Measurements from ENCODE around the gene SOX6. TPM values are rescaled to one million over a fixed set of nuclear protein-coding genes. Genes with fewer than 3 reads are reported as not detected.

Gene SOX6
- total RNA-seq, 2 donors from 2014 or later = not detected

GRCh38 chr11:16195651-16196050, 160.7 kb downstream of the SOX6 start:
- Mint-ChIP-seq H3K27ac (no peak overlapping the region), H3K36me3 (no peaks in the 10 kb centered on the region), H3K9me3 (peaks cover 0 to 5% of the 10 kb centered on the region in 2 donors)
- ATAC-seq = no peak
- DNase-seq (ENCODE audit: low spot score in 2 of 2) = no peak

- Mint-ChIP-seq H3K36me3 (no peaks in the 10 kb centered on the region), H3K9me3 (peaks cover 0 to 5% of the 10 kb centered on the region in 2 donors), H3K27ac (no peak overlapping the region)
- no peak for DNase-seq (ENCODE audit: low spot score in 2 of 2)
- no peak for ATAC-seq
Measured at GRCh38 chr11:16194566-16194965, 161.8 kb downstream of the SOX6 start.

GRCh38 chr11:16193897-16194381, 162.4 kb downstream of the SOX6 start:
- no peak overlapping the region for H3K27ac Mint-ChIP-seq
- no peak for ATAC-seq

GRCh38 chr11:16191868-16192240, 164.5 kb downstream of the SOX6 start:
- no peaks in the 10 kb centered on the region for H3K36me3 Mint-ChIP-seq
- ATAC-seq (no peak), DNase-seq (ENCODE audit: low spot score in 2 of 2) (no peak)
- peaks cover 4 to 7% of the 10 kb centered on the region in 2 donors for H3K9me3 Mint-ChIP-seq
- no peak overlapping the region for H3K27ac Mint-ChIP-seq

More at GRCh38 chr11:16193897-16194381, 162.4 kb downstream of the SOX6 start:
- H3K36me3 Mint-ChIP-seq = no peaks in the 10 kb centered on the region
- H3K9me3 Mint-ChIP-seq = peaks cover 6 to 7% of the 10 kb centered on the region in 2 donors
- DNase-seq (ENCODE audit: low spot score in 2 of 2) = no peak

- no peak for DNase-seq (ENCODE audit: low spot score in 2 of 2)
- H3K27ac Mint-ChIP-seq = no peak overlapping the region
- H3K9me3 Mint-ChIP-seq = peaks cover 4 to 10% of the 10 kb centered on the region in 2 donors
- no peak for ATAC-seq
- no peaks in the 10 kb centered on the region for H3K36me3 Mint-ChIP-seq
Measured at GRCh38 chr11:16191212-16191867, 165.0 kb downstream of the SOX6 start.

- ATAC-seq (no peak), DNase-seq (ENCODE audit: low spot score in 2 of 2) (no peak)
- peaks cover 4 to 10% of the 10 kb centered on the region in 2 donors for H3K9me3 Mint-ChIP-seq
- H3K27ac Mint-ChIP-seq = no peak overlapping the region
- no peaks in the 10 kb centered on the region for H3K36me3 Mint-ChIP-seq
Measured at GRCh38 chr11:16186680-16187079, 169.7 kb downstream of the SOX6 start.

GRCh38 chr11:16185042-16185441, 171.3 kb downstream of the SOX6 start:
- H3K27ac Mint-ChIP-seq = no peak overlapping the region
- ATAC-seq = no peak
- no peaks in the 10 kb centered on the region for H3K36me3 Mint-ChIP-seq
- peaks cover 4 to 10% of the 10 kb centered on the region in 2 donors for H3K9me3 Mint-ChIP-seq
- no peak for DNase-seq (ENCODE audit: low spot score in 2 of 2)

GRCh38 chr11:16184588-16184987, 171.8 kb downstream of the SOX6 start:
- ATAC-seq (no peak), DNase-seq (ENCODE audit: low spot score in 2 of 2) (no peak)
- H3K27ac Mint-ChIP-seq = no peak overlapping the region
- no peaks in the 10 kb centered on the region for H3K36me3 Mint-ChIP-seq
- H3K9me3 Mint-ChIP-seq = peaks cover 4 to 10% of the 10 kb centered on the region in 2 donors

GRCh38 chr11:16182553-16182952, 173.8 kb downstream of the SOX6 start:
- ATAC-seq (no peak), DNase-seq (ENCODE audit: low spot score in 2 of 2) (no peak)
- Mint-ChIP-seq H3K36me3 (no peaks in the 10 kb centered on the region), H3K9me3 (peaks cover 0 to 4% of the 10 kb centered on the region in 2 donors), H3K27ac (no peak overlapping the region)

- ATAC-seq = no peak
- no peak overlapping the region for H3K27ac Mint-ChIP-seq
- H3K36me3 Mint-ChIP-seq = no peaks in the 10 kb centered on the region
- H3K9me3 Mint-ChIP-seq = no peaks in the 10 kb centered on the region
- no peak for DNase-seq (ENCODE audit: low spot score in 2 of 2)
Measured at GRCh38 chr11:16180868-16181267, 175.5 kb downstream of the SOX6 start.

GRCh38 chr11:16179676-16180075, 176.7 kb downstream of the SOX6 start:
- no peaks in the 10 kb centered on the region for H3K9me3 Mint-ChIP-seq
- no peak overlapping the region for H3K27ac Mint-ChIP-seq
- no peak for DNase-seq (ENCODE audit: low spot score in 2 of 2)
- no peak for ATAC-seq
- H3K36me3 Mint-ChIP-seq = no peaks in the 10 kb centered on the region

GRCh38 chr11:16178273-16178672, 178.1 kb downstream of the SOX6 start:
- H3K27ac Mint-ChIP-seq = no peak overlapping the region
- no peaks in the 10 kb centered on the region for H3K9me3 Mint-ChIP-seq
- H3K36me3 Mint-ChIP-seq = no peaks in the 10 kb centered on the region
- DNase-seq (ENCODE audit: low spot score in 2 of 2) = no peak
- ATAC-seq = no peak

GRCh38 chr11:16177688-16178087, 178.7 kb downstream of the SOX6 start:
- ATAC-seq = no peak
- no peak overlapping the region for H3K27ac Mint-ChIP-seq
- DNase-seq (ENCODE audit: low spot score in 2 of 2) = no peak
- H3K36me3 Mint-ChIP-seq = no peaks in the 10 kb centered on the region
- no peaks in the 10 kb centered on the region for H3K9me3 Mint-ChIP-seq

- Mint-ChIP-seq H3K9me3 (no peaks in the 10 kb centered on the region), H3K27ac (no peak overlapping the region), H3K36me3 (no peaks in the 10 kb centered on the region)
- ATAC-seq (no peak), DNase-seq (ENCODE audit: low spot score in 2 of 2) (no peak)
Measured at GRCh38 chr11:16173798-16174197, 182.5 kb downstream of the SOX6 start.

- no peak for DNase-seq (ENCODE audit: low spot score in 2 of 2)
Measured at GRCh38 chr11:16171882-16172281, 184.5 kb downstream of the SOX6 start.

GRCh38 chr11:16169956-16170847, 186.1 kb downstream of the SOX6 start:
- no peak overlapping the region for H3K27ac Mint-ChIP-seq
- H3K9me3 Mint-ChIP-seq = no peaks in the 10 kb centered on the region
- no peak for DNase-seq (ENCODE audit: low spot score in 2 of 2)
- ATAC-seq = no peak
- no peaks in the 10 kb centered on the region for H3K36me3 Mint-ChIP-seq

More at GRCh38 chr11:16171882-16172281, 184.5 kb downstream of the SOX6 start:
- no peak for ATAC-seq
- Mint-ChIP-seq H3K9me3 (no peaks in the 10 kb centered on the region), H3K27ac (no peak overlapping the region), H3K36me3 (no peaks in the 10 kb centered on the region)

- no peak overlapping the region for H3K27ac Mint-ChIP-seq
- ATAC-seq = no peak
Measured at GRCh38 chr11:16169541-16169940, 186.8 kb downstream of the SOX6 start.

More at GRCh38 chr11:16169541-16169940, 186.8 kb downstream of the SOX6 start:
- DNase-seq (ENCODE audit: low spot score in 2 of 2) = no peak
- Mint-ChIP-seq H3K9me3 (no peaks in the 10 kb centered on the region), H3K36me3 (no peaks in the 10 kb centered on the region)

All from activated naive CD4-positive, alpha-beta T cell treated with anti-CD3 and anti-CD28 coated beads, Interleukin-2, amount 50 U/mL, for 72 hours (primary cell).